ENCODE results near the gene ATP10A. TPM values are rescaled to one million over a fixed set of nuclear protein-coding genes. Genes with fewer than 3 reads are reported as not detected.

The ATP10A gene
- total RNA-seq, 4 donors from 2014 or later: 14.1 to 44.3 (median 23.1) TPM

- TF ChIP-seq CTCF (IDR thresholded peaks at IDR 0.05; ENCODE audit: low read depth): no peak
Observed at GRCh38 chr15:25691544-25692430, 171.3 kb downstream of the ATP10A start.

GRCh38 chr15:25690673-25691543 is 172.2 kb downstream of the ATP10A start:
- no peak for TF ChIP-seq CTCF (IDR thresholded peaks at IDR 0.05; ENCODE audit: low read depth)

GRCh38 chr15:25689592-25689991 is 173.5 kb downstream of the ATP10A start:
- no peak for TF ChIP-seq CTCF (IDR thresholded peaks at IDR 0.05; ENCODE audit: low read depth)

- no peak for TF ChIP-seq CTCF (IDR thresholded peaks at IDR 0.05; ENCODE audit: low read depth)
Observed at GRCh38 chr15:25688166-25688565, 175.0 kb downstream of the ATP10A start.

- no peak for TF ChIP-seq CTCF (IDR thresholded peaks at IDR 0.05; ENCODE audit: low read depth)
Observed at GRCh38 chr15:25687689-25688088, 175.4 kb downstream of the ATP10A start.

- no peak for TF ChIP-seq CTCF (IDR thresholded peaks at IDR 0.05; ENCODE audit: low read depth)
Observed at GRCh38 chr15:25687276-25687675, 175.9 kb downstream of the ATP10A start.

- TF ChIP-seq CTCF (IDR thresholded peaks at IDR 0.05; ENCODE audit: low read depth): no peak
Observed at GRCh38 chr15:25686780-25687179, 176.3 kb downstream of the ATP10A start.
